Fibroblast of lung (primary cell): ENCODE results near the gene LPP. TPM values are rescaled to one million over a fixed set of nuclear protein-coding genes. Genes with fewer than 3 reads are reported as not detected.

ENCODE experiments used
- DNase-seq, 2 donors: peaks; one replicate each; pipeline versions ENCODE4 v3.0.0 to v3.0.0-alpha.2; 2010; ENCODE audit warnings: low read depth in 2 of 2
- H2AFZ ChIP-seq: 2 replicates; pipeline ENCODE4 v1.5.1; 2012; ENCODE audit warnings: low read length, control low read depth, inconsistent platforms
- H3K27ac ChIP-seq: 2 replicates; pipeline ENCODE4 v1.5.1; 2011; ENCODE audit warnings: low read length, control low read depth; ENCODE audit not compliant: insufficient read depth
- H3K27me3 ChIP-seq: 2 replicates; pipeline ENCODE4 v1.5.1; 2011; ENCODE audit warnings: mild to moderate bottlenecking, low read length; ENCODE audit not compliant: control insufficient read depth, insufficient read depth
- H3K36me3 ChIP-seq: 2 replicates; pipeline ENCODE4 v1.5.1; 2011; ENCODE audit warnings: low read length; ENCODE audit not compliant: control insufficient read depth, insufficient read depth
- H3K4me1 ChIP-seq: 2 replicates; pipeline ENCODE4 v1.5.1; 2011; ENCODE audit warnings: low read length; ENCODE audit not compliant: control insufficient read depth, insufficient read depth; ENCODE audit errors: extremely low read depth
- H3K4me2 ChIP-seq: 2 replicates; pipeline ENCODE4 v1.5.1; 2011; ENCODE audit warnings: low read length, control low read depth; ENCODE audit not compliant: insufficient read depth; ENCODE audit errors: extremely low read depth
- H3K4me3 ChIP-seq, 4 experiments: fragments of 200-600 bp in 1 of 4; sonication (generic) in 1 of 4; replicated peaks in 1 of 4; 2 replicates each; pipeline ENCODE4 v1.5.1; 2011 to 2016; ENCODE audit warnings: low read length in 4 of 4, low read depth in 3 of 4, mild to moderate bottlenecking in 3 of 4, control low read depth in 2 of 4, inconsistent platforms in 1 of 4, mixed read lengths in 1 of 4; ENCODE audit not compliant: insufficient read depth in 1 of 4; ENCODE audit errors: control extremely low read depth in 1 of 4
- H3K79me2 ChIP-seq: 2 replicates; pipeline ENCODE4 v1.5.1; 2012; ENCODE audit warnings: mild to moderate bottlenecking, low read length, inconsistent platforms; ENCODE audit not compliant: control insufficient read depth, insufficient read depth
- H3K9ac ChIP-seq: 2 replicates; pipeline ENCODE4 v1.5.1; 2011; ENCODE audit warnings: mild to moderate bottlenecking, low read length, control low read depth; ENCODE audit not compliant: insufficient read depth
- H3K9me3 ChIP-seq: 2 replicates; pipeline ENCODE4 v1.5.1; 2012; ENCODE audit warnings: low read depth, low read length; ENCODE audit not compliant: control insufficient read depth, insufficient read depth
- H4K20me1 ChIP-seq: 2 replicates; pipeline ENCODE4 v1.5.1; 2011; ENCODE audit warnings: low read length; ENCODE audit not compliant: control insufficient read depth, insufficient read depth; ENCODE audit errors: extremely low read depth
- CTCF ChIP-seq, 2 donors: IDR thresholded peaks in 1 of 2; conservative IDR thresholded peaks in 1 of 2; 1 replicate in 1 of 2; 2 replicates in 1 of 2; pipeline ENCODE4 v1.5.1; 2011 to 2012; ENCODE audit warnings: low read length in 2 of 2, control low read depth in 1 of 2, inconsistent platforms in 1 of 2, low read depth in 1 of 2, mild to moderate bottlenecking in 1 of 2
- EZH2 ChIP-seq: IDR thresholded peaks from 2 replicates; pipeline ENCODE4 v1.5.1; 2012; ENCODE audit warnings: low read length, control low read depth, mild to moderate bottlenecking; ENCODE audit errors: missing control alignments
- polyA plus RNA-seq, 2 donors: library from polyadenylated mRNA; depleted of rRNA in 1 of 2; stranded (reverse) in 1 of 2; unstranded in 1 of 2; fragments of >200 nt; gene quantifications; 2 replicates each; pipeline ENCODE4 v1.2.1, GENCODE V29; 2011 to 2012; ENCODE audit warnings: missing spikeins in 1 of 2
- total RNA-seq: library from RNA; depleted of rRNA; stranded (reverse); fragments of >200 nt; gene quantifications from 2 replicates; pipeline ENCODE4 v1.2.1, GENCODE V29; 2014

The LPP gene
- total and polyA plus RNA-seq, 2 donors (not counting 1 experiment from before 2014, with no cell fraction given), result 69.0 to 124 TPM

GRCh38 chr3:188286087-188286513 lies 132.1 kb downstream of the LPP start:
- no peak overlapping the region for H2AFZ ChIP-seq
- H3K9me3 ChIP-seq, result no peaks in the 10 kb centered on the region
- no peaks in the 10 kb centered on the region for H4K20me1 ChIP-seq
- H3K9ac ChIP-seq, result no peak overlapping the region
- DNase-seq, result peak; percentile 99 to 100
- no peaks in the 10 kb centered on the region for H3K36me3 ChIP-seq
- no peak overlapping the region for H3K4me2 ChIP-seq
- no peak for TF ChIP-seq CTCF (conservative IDR thresholded peaks at IDR 0.05 in 1 of 2, IDR thresholded peaks at IDR 0.05 in 1 of 2; ENCODE audit: low read depth in 1 of 2, low read length in 2 of 2)
- no peak for TF ChIP-seq EZH2
- H3K27me3 ChIP-seq, result no peaks in the 10 kb centered on the region
- peaks cover 23% of the 10 kb centered on the region for H3K4me1 ChIP-seq
- peak overlapping the region; percentile 90 for H3K27ac ChIP-seq
- H3K79me2 ChIP-seq, result peaks cover 49% of the 10 kb centered on the region
- no peak overlapping the region for H3K4me3 ChIP-seq

- H4K20me1 ChIP-seq, result no peaks in the 10 kb centered on the region
- H3K9me3 ChIP-seq, result no peaks in the 10 kb centered on the region
- no peak overlapping the region for H3K4me2 ChIP-seq
- H3K79me2 ChIP-seq, result peaks cover 44% of the 10 kb centered on the region
- no peak overlapping the region for H3K9ac ChIP-seq
- H2AFZ ChIP-seq, result no peak overlapping the region
- no peak for TF ChIP-seq EZH2
- TF ChIP-seq CTCF (conservative IDR thresholded peaks at IDR 0.05 in 1 of 2, IDR thresholded peaks at IDR 0.05 in 1 of 2; ENCODE audit: low read depth in 1 of 2, low read length in 2 of 2), result no peak
- H3K27ac ChIP-seq, result no peak overlapping the region
- DNase-seq, result no peak
- no peaks in the 10 kb centered on the region for H3K36me3 ChIP-seq
- peaks cover 21% of the 10 kb centered on the region for H3K4me1 ChIP-seq
- no peak overlapping the region for H3K4me3 ChIP-seq
- no peaks in the 10 kb centered on the region for H3K27me3 ChIP-seq
These were observed 133.4 kb downstream of the LPP start for GRCh38 chr3:188287339-188287738.

GRCh38 chr3:188287762-188288505 lies 134.0 kb downstream of the LPP start:
- Histone ChIP-seq H3K79me2 (peaks cover 47% of the 10 kb centered on the region), H3K4me1 (peaks cover 18% of the 10 kb centered on the region), H4K20me1 (no peaks in the 10 kb centered on the region), H3K9me3 (no peaks in the 10 kb centered on the region), H3K4me2 (no peak overlapping the region), H3K27ac (no peak overlapping the region), H3K36me3 (no peaks in the 10 kb centered on the region), H3K4me3 (no peak overlapping the region), H3K9ac (no peak overlapping the region), H2AFZ (no peak overlapping the region), H3K27me3 (no peaks in the 10 kb centered on the region)
- no peak for TF ChIP-seq CTCF (conservative IDR thresholded peaks at IDR 0.05 in 1 of 2, IDR thresholded peaks at IDR 0.05 in 1 of 2; ENCODE audit: low read depth in 1 of 2, low read length in 2 of 2)
- TF ChIP-seq EZH2, result no peak
- DNase-seq, result no peak
